Stimulated activated CD8-positive, alpha-beta memory T cell treated with anti-CD3 and anti-CD28 coated beads, Interleukin-15, amount 100 ng/mL, for 48 hours (primary cell): ENCODE measurements around the gene GID4.
A peak's percentile ranks its signal among the peaks of the same experiment; 100 is the strongest.

ENCODE experiments used
- DNase-seq, 2 donors: peaks; one replicate each; pipeline ENCODE4 v3.0.0-alpha.2; 2020; ENCODE audit warnings: low read depth in 2 of 2

GID4 gene

DNA sequence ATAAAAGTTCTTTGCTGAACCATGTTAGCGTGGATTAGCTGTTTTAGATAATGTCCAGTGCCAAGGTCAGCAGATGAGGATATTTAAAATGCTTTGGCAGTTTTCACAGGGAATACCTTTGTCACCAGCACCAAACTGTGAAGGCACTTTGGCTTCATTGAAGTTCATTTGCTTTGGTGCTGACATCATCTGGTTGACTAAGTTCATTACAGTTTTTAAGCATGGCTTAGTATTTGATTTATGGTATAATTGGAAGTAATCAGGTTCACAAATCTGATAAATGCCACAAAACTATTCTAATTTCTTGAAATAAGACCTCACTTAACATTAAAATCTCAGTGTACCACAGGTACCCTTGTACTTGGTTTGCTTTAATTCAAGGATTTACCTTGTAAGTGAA is 4.3 kb downstream of the GID4 start:
- no peak for DNase-seq

DNA sequence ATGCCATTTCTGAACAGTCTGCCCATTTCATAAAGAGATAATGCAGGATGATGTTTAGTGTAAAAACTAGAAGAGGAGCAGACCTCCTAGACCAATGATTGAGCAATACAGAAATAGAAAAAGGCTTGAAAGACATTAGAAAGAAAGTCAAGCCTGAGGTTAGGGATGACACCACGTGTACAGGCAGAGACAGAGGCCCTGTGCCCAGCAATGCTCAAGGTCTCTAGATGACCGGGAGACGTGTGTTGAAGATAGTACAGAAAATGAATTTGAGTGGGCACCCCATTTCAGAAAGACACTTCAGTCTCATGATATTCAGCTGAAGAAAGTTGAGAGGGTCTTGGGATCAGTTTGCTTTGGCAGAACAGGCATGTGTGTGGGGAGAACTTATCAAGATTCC is 5.4 kb downstream of the GID4 start:
- DNase-seq = no peak

DNA sequence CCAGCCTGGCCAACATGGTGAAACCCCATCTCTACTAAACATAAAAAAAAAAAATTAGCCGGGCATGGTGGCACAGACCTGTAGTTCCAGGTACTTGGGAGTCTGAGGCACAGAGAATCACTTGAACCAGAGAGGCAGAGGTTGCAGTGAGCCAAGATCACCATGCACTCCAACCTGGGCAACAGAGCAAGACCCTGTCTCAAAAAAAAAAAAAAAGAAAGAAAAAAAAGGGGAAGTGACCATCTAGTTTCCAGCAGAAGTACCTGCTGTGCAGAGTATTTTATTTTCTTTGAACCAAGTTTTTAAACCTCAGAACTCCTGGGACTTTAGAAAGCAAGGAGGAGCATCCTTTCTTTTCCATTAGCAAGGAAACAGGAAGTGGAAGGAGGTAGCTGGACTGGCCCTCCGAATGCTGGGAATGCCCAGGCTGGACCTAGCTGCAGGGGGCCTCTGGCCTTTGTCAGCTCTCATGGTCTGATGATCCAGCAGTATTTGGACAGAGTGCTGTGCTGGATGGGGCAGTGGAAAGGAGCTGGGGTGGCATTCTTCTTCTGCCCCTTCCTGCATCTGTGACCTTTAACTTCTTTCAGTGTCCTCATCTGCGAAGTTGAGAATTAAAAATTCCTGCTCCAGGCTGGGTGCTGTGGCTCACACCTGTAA is 6.6 kb downstream of the GID4 start:
- DNase-seq = no peak

DNA sequence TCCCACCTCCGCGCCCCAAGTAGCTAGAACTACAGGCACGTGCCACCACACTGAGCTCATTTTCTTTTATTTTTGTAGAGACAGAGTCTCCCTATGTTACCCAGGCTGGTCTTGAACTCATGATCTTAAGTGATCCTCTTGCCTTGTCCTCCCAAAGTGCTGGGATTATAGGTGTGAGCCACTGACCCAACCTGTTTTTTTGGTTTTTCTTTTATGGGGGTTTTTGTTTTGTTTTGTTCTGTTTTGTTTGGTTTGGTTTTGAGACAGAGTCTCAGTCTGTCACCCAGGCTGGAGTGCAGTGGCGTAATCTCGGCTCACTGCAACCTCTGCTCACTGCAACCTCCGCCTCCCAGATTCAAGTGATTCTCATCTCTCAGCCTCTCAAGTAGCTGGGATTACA is 16.4 kb downstream of the GID4 start:
- no peak for DNase-seq

DNA sequence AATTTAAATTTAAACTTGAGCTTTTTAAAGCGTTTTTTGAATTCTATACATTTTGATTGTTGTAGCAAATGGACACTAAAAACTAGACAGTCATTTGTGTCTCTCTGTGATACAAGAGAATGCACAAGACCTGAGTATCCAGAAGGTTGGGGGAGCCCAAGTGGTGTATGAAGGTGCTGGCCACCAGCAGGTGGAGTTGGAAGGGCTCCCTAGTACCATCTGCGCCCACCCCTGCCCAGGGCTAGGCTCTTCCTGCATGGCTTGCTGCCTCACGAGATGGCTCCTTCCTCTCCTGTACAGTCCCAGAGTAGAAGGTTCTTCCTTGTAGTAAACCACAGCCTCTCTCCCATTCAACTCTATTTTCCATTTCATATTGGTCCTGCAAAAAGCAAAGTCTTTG is 17.0 kb downstream of the GID4 start:
- DNase-seq = no peak

DNA sequence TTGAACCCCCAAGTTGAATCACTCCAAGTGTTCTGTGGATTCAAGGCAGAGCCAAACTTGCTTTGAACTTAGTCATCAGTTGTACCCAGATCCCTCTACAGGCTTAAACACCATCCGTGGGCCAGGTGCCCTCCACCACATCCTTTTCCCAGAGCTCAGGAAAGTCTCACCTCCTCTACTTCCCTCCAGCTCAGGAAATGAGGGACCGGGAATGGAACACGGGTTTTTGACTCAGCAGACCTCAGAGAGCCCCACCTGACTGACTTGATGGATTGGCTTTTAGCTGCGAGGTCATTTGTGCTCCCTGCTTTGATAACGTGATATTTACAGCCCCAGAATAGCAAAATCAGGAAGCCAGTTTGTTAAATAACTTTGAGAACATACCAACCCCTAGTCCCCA is 20.1 kb downstream of the GID4 start:
- DNase-seq = no peak

DNA sequence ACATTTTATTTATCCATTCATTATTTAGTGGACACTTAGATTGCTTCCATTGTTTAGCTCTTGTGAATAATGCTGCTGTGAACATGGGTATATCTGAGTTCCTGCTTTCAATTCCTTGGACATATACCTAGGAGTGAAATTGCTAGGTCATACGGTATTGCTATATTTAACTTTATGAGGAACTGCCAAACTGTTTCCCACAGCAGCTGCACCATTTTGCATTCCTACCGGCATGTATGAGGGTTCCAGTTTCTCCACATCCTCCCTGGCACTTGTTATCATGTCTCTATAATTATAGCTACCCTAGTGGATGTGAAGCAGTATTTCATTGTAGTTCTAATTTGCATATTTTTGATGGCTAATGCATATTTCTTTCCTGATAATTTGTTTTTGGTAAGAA is 24.8 kb downstream of the GID4 start:
- DNase-seq = no peak

DNA sequence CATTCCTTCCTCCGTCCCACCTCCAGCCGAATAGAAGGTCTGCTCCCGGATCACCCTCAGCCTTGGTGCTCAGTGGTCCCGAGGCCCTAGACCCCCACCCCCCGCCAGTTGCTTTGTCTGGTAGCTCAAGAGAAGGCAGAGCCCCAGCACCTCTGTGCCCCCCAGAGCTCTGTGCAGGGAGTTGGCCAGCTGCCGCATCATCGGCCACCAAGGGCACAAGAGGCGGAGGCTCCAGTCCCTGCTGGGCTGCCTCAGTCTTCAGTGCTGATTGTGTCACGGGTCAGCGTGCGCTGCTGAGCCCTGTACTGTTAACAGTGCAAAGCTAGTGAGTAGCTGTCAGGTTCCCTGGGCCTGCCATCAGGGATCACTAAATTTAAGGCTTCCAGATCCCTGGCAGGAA is 26.3 kb downstream of the GID4 start:
- no peak for DNase-seq

DNA sequence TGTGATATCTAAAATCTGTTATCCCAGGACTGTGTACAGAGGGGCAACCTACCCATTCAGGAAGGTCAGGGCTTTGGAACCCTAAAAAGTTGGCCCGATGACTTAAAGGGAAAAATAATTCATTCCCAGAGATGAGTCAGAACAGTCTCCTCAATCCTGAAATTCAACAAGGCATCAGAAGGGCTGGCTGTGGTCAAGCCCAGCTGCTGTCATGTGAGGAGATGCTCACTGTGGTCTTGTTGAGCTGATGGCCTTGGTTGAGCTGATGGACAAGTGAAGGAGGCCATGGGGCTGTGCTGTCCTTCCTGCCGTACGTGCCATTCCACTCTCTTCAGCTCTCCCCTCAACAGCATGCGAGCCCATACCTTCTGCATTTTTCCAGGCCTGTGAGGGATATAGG is 27.7 kb downstream of the GID4 start:
- no peak for DNase-seq

DNA sequence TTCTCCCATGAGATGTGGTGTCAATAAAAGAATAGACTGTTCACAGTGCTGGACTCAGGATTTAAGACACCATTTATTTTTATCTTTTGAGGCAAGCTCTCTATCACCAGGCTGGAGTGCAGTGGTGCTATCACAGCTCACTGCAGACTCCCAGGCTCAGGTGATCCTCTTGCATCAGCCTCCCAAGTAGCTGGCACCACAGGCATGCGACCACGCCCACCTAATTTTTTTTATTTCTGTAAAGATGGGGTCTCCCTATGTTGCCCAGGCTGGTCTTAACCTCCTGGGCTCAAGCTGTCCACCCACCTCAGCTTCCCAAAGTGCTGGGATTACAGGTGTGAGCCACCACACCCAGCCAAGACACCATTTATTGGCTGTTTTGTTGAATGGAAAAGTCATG is 29.9 kb downstream of the GID4 start:
- DNase-seq = no peak

DNA sequence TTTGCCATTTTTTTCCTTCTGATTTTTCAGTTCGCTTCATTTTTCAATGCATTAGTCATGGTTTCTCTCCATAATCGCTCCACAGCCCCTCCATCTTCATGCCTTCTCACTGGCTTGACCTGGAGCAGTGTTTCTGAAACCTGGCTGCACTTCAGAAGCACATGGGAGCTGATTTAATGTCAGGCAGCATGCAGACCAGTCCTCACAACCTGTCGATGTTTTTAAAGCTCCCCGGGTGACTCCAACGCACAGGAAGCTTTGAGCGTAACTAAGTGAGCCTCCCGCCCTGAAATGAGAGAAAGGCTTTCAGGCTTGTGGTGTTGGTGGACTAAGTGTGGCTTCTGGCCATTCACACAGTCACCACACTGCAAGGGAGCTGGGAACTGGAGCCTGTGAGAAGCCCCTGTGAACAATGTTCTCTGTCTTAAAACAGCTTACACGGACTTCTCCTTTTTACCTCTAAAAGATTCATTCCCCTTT is 31.7 kb downstream of the GID4 start:
- no peak for DNase-seq

DNA sequence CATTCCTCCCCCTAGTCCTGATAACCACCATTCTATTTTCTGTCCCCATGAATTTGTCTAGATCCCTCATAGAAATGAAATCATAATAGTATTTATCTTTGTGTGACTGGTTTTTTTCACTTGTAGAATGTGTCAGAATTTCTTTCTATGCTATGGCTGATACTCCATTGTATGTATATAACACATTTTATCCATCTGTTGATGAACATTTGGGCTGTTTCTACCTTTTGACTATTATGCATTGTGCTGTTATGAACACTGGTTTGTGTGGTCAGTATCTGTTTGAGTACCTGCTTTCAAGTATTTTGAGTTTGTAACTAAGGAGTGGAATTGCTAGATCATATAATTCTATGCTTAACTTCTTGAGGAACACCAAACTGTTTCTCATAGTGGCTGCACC is 32.5 kb downstream of the GID4 start:
- DNase-seq = no peak

DNA sequence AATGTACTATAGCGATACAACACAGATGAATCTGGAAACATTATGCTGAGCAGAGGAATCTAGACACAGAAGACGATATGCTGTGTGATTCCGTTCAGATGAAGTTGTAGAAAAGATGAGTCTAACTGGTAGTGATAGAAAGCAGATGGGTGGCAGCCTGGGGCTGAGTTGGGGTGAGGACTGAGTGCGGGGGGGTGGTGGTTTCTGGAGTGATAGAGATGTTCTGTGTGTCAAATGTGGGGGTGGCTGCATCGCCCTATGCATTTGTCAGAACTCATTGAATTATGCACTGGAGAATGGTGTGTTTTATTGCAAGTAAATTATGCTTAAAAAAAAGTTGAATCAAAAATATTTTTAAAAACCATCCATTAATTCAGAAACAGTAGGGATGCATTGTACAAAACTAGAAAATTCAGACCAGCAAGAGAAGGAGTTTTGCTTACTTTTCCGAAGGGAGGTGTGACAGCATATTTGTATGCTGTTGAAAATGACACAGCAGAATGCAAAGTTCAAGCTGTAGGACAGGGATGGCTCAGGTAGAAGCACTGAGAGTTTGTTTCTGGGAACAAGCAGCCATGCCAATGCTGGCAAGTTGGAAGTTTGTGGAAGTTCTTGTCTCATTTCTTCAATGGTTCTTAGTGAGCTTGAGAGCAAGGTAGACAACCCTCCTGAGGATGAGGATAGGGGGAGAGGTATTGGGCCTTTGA is 35.5 kb downstream of the GID4 start:
- DNase-seq = no peak

DNA sequence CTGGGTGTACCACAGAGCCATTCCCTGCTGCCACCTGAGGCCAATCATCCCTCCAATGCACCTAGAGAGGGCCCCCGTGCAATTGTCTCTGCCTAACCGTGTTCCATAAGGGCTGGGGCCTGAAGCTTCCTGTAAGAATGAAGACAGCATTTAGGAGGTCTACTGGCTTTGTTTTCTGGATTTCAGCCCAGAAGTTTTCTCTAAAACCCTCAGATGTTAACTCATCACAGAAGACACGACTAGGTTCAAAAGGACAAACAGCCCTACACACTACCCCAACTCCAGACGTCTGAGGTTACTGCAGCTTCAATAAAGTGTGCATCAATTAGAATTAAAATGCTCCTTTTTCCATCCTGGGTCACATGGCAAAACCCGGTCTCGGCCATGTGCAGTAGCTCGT is 37.7 kb downstream of the GID4 start:
- DNase-seq = no peak

DNA sequence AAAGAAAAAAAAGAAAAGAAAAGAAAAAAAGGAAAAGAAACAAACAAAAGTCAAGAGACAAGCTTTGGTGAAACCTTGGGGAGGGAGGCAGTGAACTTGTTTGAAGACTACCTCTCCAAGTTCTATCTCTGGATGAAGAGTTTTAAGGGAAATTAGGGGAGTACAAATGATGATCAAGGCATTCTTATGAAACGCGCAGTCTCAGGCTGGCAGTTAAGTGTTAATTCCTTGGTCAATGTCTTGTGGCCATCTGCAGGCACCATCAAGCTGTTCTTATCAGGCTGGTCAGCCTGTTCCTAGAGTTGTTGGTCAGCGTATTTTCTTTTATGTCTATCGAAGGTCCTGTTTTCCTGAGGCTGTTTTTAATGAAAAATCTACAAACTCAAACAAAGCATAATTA is 40.3 kb downstream of the GID4 start:
- DNase-seq = no peak

DNA sequence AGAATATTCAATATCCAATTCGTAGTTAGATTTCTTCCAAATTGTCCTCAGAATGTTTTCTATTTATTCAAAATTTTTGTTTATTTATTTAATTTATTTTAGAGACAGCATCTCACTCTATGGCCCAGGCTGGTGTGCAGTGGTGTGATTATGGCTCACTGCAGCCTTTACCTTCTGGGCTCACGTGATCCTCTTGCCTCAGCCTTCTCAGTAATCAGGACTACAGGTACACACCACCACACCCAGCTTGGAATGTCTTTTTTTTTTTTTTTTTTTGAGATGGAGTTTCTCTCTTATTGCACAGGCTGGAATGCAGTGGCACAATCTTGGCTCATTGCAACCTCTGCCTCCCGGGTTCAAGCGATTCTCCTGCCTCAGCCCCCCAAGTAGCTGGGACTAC is 45.0 kb downstream of the GID4 start:
- no peak for DNase-seq

DNA sequence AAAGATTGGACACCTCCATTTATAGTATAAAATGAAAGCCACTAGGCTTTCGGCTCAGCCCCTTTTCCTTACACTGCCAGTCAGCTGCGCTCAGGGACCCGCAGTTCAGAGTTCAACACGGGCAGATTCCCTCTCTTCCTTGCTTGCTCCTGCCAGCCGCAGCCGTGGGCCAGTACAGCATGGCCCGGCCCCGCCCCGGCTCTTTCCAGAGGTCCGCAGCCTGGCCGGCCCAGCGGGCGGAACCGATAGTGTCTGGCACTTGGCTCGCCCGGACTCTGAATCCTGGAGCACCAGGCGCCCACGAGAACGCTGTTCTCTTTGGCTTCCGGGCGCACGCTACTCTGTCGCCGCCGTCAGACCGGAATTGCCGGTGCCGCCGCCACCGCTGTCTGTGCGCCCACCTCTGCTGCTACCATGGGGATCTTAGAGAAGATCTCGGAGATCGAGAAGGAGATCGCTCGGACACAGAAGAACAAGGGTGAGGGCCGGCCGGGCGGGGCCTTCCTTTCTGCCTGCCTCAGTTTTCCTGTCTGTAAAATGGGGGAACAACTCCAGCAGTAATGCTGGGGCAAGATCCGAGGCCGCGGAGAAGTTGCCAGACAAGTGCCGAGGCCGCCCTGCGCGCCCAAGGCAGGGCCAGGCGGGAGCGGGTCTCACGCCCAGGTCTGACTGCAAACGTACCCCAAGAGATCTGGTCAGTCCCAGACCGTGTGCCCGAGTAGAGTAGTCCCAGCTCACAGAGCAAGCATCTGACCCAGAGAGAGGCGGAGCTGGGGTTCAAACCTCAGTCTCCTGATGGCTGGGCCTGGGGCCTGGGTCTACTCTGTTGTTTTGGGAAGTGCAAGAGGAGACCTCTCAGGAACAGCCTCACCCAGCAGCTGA is 48.6 kb downstream of the GID4 start, which contains the start of gene DRG2:
TSS of gene DRG2 (plus strand) at position 339 of the 882 bp plus-strand sequence. CDS start at position 415, 76 bp downstream.
- DNase-seq = peak; percentile 81 to 83

DNA sequence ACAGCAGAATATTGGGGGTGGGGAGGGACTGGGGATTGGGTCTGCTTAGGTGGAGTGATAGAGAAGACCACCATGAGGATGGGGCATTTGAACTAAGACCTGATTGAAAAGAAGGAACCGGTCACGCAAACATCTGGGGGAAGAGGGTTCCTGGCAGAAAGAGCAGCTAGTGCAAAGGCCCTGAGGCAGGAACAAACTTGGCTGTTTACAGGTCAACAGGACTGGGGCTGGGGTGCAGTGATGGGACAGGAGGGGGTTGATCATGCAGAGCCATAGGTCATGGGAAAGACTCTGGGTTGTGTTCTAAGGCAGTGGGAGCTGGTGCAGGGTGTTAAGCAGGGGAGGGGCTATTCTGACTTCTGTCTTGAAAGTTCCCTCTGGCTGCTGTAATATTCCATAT is 50.4 kb downstream of the GID4 start:
- DNase-seq = no peak

DNA sequence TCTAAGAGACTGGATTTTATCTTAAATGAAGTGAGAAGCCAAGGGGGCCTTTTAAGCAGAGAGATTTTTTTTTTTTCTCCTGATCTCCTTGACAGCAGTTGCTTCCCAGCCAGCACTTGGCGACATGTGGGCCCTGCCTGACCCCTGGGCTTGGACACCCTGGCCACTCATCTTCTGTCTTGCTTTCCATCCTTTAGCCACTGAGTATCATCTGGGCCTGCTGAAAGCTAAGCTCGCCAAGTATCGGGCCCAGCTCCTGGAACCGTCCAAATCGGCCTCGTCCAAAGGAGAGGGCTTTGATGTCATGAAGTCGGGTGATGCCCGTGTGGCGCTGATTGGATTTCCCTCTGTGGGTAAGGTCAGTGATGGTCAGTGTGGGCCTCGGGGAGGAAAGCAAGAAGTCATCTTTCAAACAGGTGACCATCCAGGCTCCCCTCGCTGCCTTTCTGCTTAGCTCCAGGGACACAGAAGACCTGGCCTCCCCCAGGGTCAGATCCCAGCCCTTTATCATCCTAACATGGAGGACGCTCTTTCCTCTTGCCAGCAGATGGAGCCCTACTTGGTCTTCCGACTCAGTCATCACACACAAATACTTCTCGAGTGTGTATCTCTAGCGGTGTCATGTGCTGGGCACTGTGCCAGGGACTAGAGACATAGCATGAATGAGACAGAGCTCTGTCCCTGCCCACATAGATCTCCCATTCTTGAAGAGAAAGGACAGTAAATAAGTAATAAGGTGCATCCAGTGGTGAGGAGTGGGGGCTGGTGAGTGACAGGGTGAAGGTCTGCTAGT is 54.6 kb downstream of the GID4 start:
- DNase-seq = no peak

DNA sequence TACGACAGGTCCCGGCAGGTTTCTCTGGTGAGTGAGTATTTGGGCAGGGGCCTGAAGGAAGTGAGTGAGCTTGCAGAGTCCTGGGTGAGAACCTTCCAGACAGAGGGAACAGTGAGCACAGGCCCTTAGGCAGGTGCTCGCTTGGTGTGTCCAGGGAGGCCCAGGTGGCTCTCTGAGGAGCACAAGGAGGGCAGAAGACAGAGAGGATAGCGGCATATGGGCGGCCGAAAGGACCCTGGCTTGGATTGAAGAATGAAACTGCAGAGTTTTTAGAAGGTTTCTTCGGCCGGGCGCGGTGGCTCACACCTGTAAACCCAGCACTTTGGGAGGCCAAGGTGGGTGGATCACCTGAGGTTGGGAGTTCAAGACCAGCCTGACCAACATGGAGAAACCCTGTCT is 55.2 kb downstream of the GID4 start:
- DNase-seq = no peak

DNA sequence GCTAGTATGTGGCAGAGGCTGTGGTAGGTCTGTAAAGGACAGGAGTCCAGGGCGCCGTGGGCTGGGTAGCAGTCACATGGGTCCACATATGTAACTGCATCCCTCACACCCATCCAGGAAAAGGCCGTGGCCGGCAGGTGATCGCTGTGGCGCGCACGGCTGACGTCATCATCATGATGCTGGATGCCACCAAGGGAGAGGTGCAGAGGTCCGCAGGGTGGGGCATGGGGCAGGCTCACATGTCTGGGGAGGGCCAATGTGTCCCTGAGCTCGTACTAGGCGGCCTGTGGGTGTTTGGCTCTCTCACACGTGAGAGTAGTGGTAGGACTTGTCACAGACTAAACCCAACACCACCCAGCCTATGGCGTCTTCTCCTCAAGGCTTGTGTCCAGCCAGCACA is 60.3 kb downstream of the GID4 start:
- no peak for DNase-seq

DNA sequence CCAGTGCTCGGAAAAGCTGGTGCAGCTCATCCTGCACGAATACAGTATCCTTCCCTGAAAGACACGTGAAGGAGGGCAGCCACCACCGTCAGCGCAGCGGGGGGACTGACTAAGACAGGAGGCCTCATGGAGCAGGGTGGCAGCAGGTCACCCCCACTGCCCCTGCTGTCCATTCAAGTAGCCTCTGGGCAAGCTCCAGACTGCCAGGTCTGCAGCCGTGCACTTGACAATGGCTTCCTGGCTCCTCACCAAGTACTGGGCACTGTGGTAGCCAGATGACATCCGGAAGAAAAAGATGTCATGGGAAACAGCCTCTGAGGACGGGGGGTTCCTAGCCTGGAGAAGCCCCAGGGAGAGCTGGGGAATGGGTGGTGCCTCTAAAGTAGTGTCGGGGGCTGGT is 61.4 kb downstream of the GID4 start:
- no peak for DNase-seq
